H9 (cell line): ENCODE results near the gene ITPR2. TPM values are rescaled to one million over a fixed set of nuclear protein-coding genes. Genes with fewer than 3 reads are reported as not detected.

ENCODE experiments used
- DNase-seq: peaks from one replicate; pipeline ENCODE4 v3.0.0-alpha.2; 2017
- H2AFZ ChIP-seq: one replicate; pipeline ENCODE4 v1.6.1; 2013; ENCODE audit warnings: mild to moderate bottlenecking, low read length, control low read depth, moderate library complexity
- H2AK5ac ChIP-seq: 2 replicates; pipeline ENCODE4 v1.6.1; 2013; ENCODE audit warnings: low read length, control low read depth, mixed read lengths; ENCODE audit not compliant: insufficient read length
- H2BK120ac ChIP-seq: one replicate; pipeline ENCODE4 v1.6.1; 2013; ENCODE audit warnings: low read depth, mild to moderate bottlenecking, low read length, control low read depth, inconsistent platforms; ENCODE audit not compliant: poor library complexity, severe bottlenecking
- H2BK12ac ChIP-seq: 2 replicates; pipeline ENCODE4 v1.6.1; 2013; ENCODE audit warnings: low read length, control low read depth, mixed read lengths, low read depth; ENCODE audit not compliant: insufficient read length
- H2BK15ac ChIP-seq: 2 replicates; pipeline ENCODE4 v1.6.1; 2013; ENCODE audit warnings: low read depth, low read length, control low read depth
- H2BK20ac ChIP-seq: one replicate; pipeline ENCODE4 v1.6.1; 2013; ENCODE audit warnings: low read depth, mild to moderate bottlenecking, low read length, control low read depth, inconsistent platforms; ENCODE audit not compliant: poor library complexity, severe bottlenecking
- H2BK5ac ChIP-seq: 2 replicates; pipeline ENCODE4 v1.6.1; 2013; ENCODE audit warnings: low read length, control low read depth, mixed read lengths; ENCODE audit not compliant: insufficient read length
- H3K14ac ChIP-seq: 2 replicates; pipeline ENCODE4 v1.6.1; 2013; ENCODE audit warnings: low read length, control low read depth; ENCODE audit not compliant: insufficient read depth
- H3K18ac ChIP-seq: 2 replicates; pipeline ENCODE4 v1.6.1; 2013; ENCODE audit warnings: low read depth, mild to moderate bottlenecking, mixed read lengths, low read length, control low read depth; ENCODE audit not compliant: insufficient read length
- H3K23ac ChIP-seq: 2 replicates; pipeline ENCODE4 v1.6.1; 2013; ENCODE audit warnings: low read length, control low read depth, mixed read lengths, low read depth; ENCODE audit not compliant: insufficient read length
- H3K23me2 ChIP-seq: 2 replicates; pipeline ENCODE4 v1.6.1; 2013; ENCODE audit warnings: low read depth, mild to moderate bottlenecking, mixed read lengths, low read length, control low read depth; ENCODE audit not compliant: insufficient read length, poor library complexity, severe bottlenecking
- H3K27ac ChIP-seq: 2 replicates; pipeline ENCODE4 v1.5.1; 2013; ENCODE audit warnings: low read length, control low read depth, mixed read lengths, low read depth; ENCODE audit not compliant: insufficient read length
- H3K27me3 ChIP-seq: 2 replicates; pipeline ENCODE4 v1.6.1; 2013; ENCODE audit warnings: low read length, control low read depth, inconsistent platforms; ENCODE audit not compliant: insufficient read depth
- H3K4ac ChIP-seq: 2 replicates; pipeline ENCODE4 v1.6.1; 2013; ENCODE audit warnings: low read depth, mild to moderate bottlenecking, control low read depth, inconsistent platforms, low read length, moderate library complexity
- H3K4me1 ChIP-seq: 2 replicates; pipeline ENCODE4 v1.6.1; 2013; ENCODE audit warnings: low read length, control low read depth, inconsistent platforms; ENCODE audit not compliant: insufficient read depth
- H3K4me2 ChIP-seq: 2 replicates; pipeline ENCODE4 v1.6.1; 2013; ENCODE audit warnings: low read length, control low read depth, mixed read lengths; ENCODE audit not compliant: insufficient read length, insufficient read depth
- H3K56ac ChIP-seq: 2 replicates; pipeline ENCODE4 v1.6.1; 2013; ENCODE audit warnings: low read depth, mild to moderate bottlenecking, mixed read lengths, low read length, control low read depth; ENCODE audit not compliant: insufficient read length
- H3K79me1 ChIP-seq: 2 replicates; pipeline ENCODE4 v1.6.1; 2013; ENCODE audit warnings: low read depth, mild to moderate bottlenecking, moderate library complexity, low read length, control low read depth, inconsistent platforms; ENCODE audit not compliant: insufficient read depth, poor library complexity, severe bottlenecking
- H3K79me2 ChIP-seq: 2 replicates; pipeline ENCODE4 v1.6.1; 2013; ENCODE audit warnings: low read length, control low read depth, inconsistent platforms; ENCODE audit not compliant: insufficient read depth
- H3K9ac ChIP-seq: 2 replicates; pipeline ENCODE4 v1.6.1; 2013; ENCODE audit warnings: low read length, control low read depth, mixed read lengths; ENCODE audit not compliant: insufficient read length; ENCODE audit errors: extremely low read depth
- H3K9me3 ChIP-seq: one replicate; pipeline ENCODE4 v1.6.1; 2013; ENCODE audit warnings: low read depth, low read length, inconsistent platforms; ENCODE audit not compliant: control insufficient read depth
- H3T11ph ChIP-seq: one replicate; pipeline ENCODE4 v1.6.1; 2013; ENCODE audit warnings: mild to moderate bottlenecking, low read length, control low read depth, inconsistent platforms
- H4K20me1 ChIP-seq: one replicate; pipeline ENCODE4 v1.6.1; 2013; ENCODE audit not compliant: control insufficient read depth, insufficient read length, insufficient read depth
- H4K5ac ChIP-seq: 2 replicates; pipeline ENCODE4 v1.6.1; 2013; ENCODE audit warnings: low read depth, mild to moderate bottlenecking, mixed read lengths, low read length, control low read depth; ENCODE audit not compliant: insufficient read length
- H4K8ac ChIP-seq: replicated peaks from 2 replicates; pipeline ENCODE4 v1.6.1; 2013; ENCODE audit warnings: low read length, control low read depth, mixed read lengths, low read depth; ENCODE audit not compliant: insufficient read length
- H4K91ac ChIP-seq: 2 replicates; pipeline ENCODE4 v1.6.1; 2013; ENCODE audit warnings: low read depth, mild to moderate bottlenecking, moderate library complexity, mixed read lengths, low read length, control low read depth; ENCODE audit not compliant: insufficient read length
- H3K27ac Mint-ChIP-seq, 3 experiments: 2 replicates in 2 of 3; 3 replicates in 1 of 3; pipeline ENCODE4 v1.8.0; 2020 to 2021; ENCODE audit warnings: mixed read lengths in 3 of 3, mild to moderate bottlenecking in 1 of 3, moderate library complexity in 1 of 3
- H3K27me3 Mint-ChIP-seq: 2 replicates; pipeline ENCODE4 v1.8.0; 2021; ENCODE audit warnings: low read depth, mild to moderate bottlenecking, moderate library complexity, mixed read lengths
- H3K36me3 Mint-ChIP-seq, 3 experiments: 2 replicates in 2 of 3; 3 replicates in 1 of 3; pipeline ENCODE4 v1.8.0; 2020 to 2021; ENCODE audit warnings: low read depth in 3 of 3, mixed read lengths in 3 of 3; ENCODE audit not compliant: insufficient read depth in 1 of 3
- H3K4me1 Mint-ChIP-seq, 2 experiments: 2 replicates each; pipeline ENCODE4 v1.8.0; 2020; ENCODE audit warnings: mixed read lengths in 2 of 2
- H3K4me3 Mint-ChIP-seq, 2 experiments: 2 replicates in 1 of 2; 3 replicates in 1 of 2; pipeline ENCODE4 v1.8.0; 2020 to 2021; ENCODE audit warnings: mild to moderate bottlenecking in 2 of 2, mixed read lengths in 2 of 2, moderate library complexity in 1 of 2
- H3K9me3 Mint-ChIP-seq, 2 experiments: 2 replicates in 1 of 2; 3 replicates in 1 of 2; pipeline ENCODE4 v1.8.0; 2020; ENCODE audit warnings: mild to moderate bottlenecking in 2 of 2, mixed read lengths in 2 of 2, moderate library complexity in 1 of 2
- CTCF ChIP-seq: fragments of 200-600 bp; sonication (generic); conservative IDR thresholded peaks from 3 replicates; pipeline ENCODE4 v1.8.0; 2021; ENCODE audit warnings: antibody characterized with exemption, mild to moderate bottlenecking
- total RNA-seq: library from RNA; stranded (reverse); gene quantifications from 2 replicates; pipeline ENCODE4 v1.2.1, GENCODE V29; 2021

Gene ITPR2
- total RNA-seq, 1 experiment from 2014 or later = 14.8 TPM

- Histone ChIP-seq H3K27me3 (no peaks in the 10 kb centered on the region), H3K27ac (no peak overlapping the region), H3K79me1 (no peaks in the 10 kb centered on the region), H4K91ac (no peak overlapping the region), H2AK5ac (no peak overlapping the region), H3K56ac (no peak overlapping the region), H2BK15ac (no peak overlapping the region), H3K9me3 (no peaks in the 10 kb centered on the region), H3K18ac (no peak overlapping the region), H4K5ac (no peak overlapping the region), H3T11ph (no peak overlapping the region), H2AFZ (no peak overlapping the region), H3K14ac (no peak overlapping the region), H4K8ac (no peak overlapping the region), H2BK20ac (no peak overlapping the region), H4K20me1 (no peaks in the 10 kb centered on the region), H2BK5ac (no peak overlapping the region), H3K4me1 (peaks cover 16% of the 10 kb centered on the region; the same call in 1 of the 2 replicates), H3K4ac (no peak overlapping the region), H3K23me2 (no peaks in the 10 kb centered on the region), H3K79me2 (peaks cover 2% of the 10 kb centered on the region; the same call in 1 of the 2 replicates), H2BK120ac (no peak overlapping the region), H3K23ac (no peak overlapping the region), H3K9ac (no peak overlapping the region), H2BK12ac (no peak overlapping the region), H3K4me2 (no peak overlapping the region)
- TF ChIP-seq CTCF = no peak
- Mint-ChIP-seq H3K27me3 (no peaks in the 10 kb centered on the region), H3K9me3 (peaks cover 11 to 16% of the 10 kb centered on the region in 2 experiments), H3K27ac (no peak overlapping the region), H3K4me3 (no peak overlapping the region), H3K4me1 (peaks cover 20 to 32% of the 10 kb centered on the region in 2 experiments), H3K36me3 (peaks cover 9 to 14% (median 13%) of the 10 kb centered on the region in 3 experiments)
- no peak for DNase-seq
These were observed 83.2 kb downstream of the ITPR2 start for GRCh38 chr12:26749781-26750180.
